GM10847 (cell line): ENCODE data around the gene IL1R2.

Experiments
- POLR2A ChIP-seq: IDR thresholded peaks from 2 replicates; pipeline ENCODE4 v1.6.1; 2011; ENCODE audit not compliant: insufficient read length; ENCODE audit errors: extremely low read depth

Gene IL1R2

DNA sequence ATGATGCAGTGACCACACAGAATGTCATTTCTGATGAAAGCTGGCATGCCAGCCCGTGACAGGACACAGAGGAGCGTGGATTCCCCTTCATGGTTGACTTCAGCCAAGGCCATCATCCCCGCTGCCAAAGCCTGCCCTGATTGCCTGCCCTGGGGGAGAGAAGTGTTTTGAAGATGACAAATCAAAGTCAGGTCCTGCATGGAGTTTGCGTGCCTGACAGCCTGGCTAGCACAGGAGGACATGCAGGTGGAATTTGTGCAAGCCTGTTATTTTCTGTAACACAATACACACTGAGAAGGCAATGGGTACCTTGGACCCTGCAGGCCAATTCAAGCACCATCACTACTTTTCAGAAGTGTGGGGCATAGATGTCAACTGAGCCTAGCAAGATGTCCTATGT is 5.4 kb upstream of the IL1R2 start:
- no peak for TF ChIP-seq POLR2A

DNA sequence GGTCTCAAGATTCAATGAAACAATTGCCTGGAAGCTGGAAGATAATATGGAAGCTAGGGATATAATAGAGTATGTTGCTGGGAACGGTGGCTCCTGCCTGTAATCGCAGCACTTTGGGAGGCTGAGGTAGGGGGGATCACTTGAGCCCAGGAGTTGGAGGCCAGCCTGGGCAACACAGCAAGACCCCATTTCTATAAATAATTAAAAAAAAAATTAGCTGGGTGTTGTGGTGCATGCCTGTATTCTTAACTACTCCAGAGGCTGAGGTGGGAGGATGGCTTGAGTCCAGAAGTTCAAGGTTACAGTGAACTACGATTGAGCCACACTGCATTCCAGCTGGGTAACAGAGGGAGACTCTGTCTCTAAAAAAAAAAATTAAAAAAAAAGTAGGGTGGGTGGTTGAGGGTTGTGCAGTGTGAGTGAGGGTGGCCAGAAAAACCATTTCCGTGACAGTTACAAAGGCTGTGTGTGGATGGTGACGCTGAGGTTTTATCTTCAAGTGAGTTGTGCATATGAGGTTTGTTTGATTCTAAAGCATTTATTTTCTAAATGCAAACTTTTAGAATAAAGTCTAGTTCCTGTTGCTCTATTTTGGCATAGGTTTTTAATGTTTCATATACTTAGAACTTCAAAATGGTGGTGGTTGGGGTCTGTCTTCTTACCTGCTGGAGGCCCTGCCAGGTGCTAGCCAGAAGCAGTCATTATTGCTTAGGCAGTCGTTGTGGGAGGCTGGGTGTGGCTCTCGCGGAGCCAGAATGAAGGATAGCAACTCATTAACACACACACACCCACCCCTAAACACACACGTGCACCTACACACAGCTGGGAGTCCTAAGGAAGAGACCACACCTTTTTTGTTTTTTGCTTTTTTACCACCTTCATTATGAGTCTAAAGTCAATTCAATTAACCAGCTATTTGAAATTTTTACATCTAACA is 4.7 kb upstream of the IL1R2 start:
- no peak for TF ChIP-seq POLR2A

DNA sequence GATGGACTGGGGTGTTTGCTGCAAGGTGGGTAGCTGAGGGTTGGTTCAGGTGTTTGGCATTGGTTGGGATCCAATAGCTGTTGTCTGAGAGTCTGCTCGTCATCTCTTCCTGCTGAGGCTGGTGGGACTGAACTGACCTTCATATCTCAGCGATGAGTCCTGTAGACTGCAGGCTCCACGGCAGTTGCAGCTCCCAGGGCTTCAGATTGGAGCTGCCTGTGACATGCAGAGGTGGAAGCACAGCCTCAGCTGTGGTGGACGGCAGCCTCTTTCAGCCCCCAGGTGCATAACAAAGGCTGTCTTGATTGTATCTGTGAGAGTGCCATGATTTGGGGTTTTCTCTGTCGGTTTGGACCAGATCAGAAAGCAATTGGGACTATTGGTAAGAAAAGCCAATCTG is 3.9 kb upstream of the IL1R2 start:
- TF ChIP-seq POLR2A: no peak

DNA sequence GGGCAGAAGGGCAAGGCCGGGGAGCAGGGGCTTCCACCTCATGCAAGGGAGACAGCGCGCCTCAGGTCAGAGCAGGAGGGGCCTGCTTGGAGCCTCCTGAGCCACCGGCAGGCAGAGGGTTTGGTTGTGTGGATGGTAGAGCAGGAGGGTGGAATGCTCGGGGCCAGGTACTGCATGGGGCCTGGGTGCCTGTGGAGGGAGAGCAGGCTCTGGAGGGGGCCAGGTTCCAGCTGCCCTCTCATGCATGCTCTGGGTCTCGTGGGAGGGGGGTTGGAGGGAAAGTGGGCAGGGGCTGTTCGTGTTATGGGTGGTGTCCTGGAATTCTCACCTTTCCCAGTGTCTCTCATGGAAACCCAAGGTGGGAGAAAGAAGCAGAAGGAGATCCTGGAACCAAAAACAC is 3.2 kb upstream of the IL1R2 start:
- TF ChIP-seq POLR2A: no peak

DNA sequence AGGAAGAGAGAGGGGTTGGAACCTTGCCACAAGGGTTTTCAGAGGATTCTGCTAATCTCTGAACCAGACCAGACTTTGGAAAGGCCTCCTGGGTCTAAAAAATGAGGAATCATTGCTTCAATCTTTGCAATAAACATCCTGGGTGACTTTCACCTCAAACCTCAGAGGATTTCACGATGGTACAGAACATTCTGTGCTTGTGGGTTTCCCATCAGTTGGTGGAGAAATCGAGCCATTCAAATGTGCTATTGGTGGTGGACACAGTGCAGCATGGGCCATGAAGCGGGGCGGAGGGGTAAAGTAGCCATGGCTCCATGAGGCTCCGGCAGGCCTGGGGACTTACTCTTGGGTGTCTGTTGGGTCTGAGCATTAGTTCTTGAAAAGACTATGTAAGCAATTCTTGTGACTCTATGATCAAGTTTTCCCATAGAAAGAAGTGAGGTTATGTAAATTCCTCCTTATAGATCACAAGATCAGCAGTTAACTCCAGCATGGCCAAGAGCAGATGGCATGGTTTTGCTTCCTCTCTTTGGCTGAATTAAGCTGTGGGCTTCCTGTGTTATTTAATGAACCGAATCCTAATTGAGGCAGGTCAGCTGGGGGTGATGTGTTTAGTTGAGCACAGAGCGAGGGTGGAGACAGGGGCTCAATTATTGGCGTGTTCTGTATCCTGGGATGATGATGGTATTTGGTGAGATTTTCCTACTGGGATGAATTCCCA is 1.9 kb upstream of the IL1R2 start:
- no peak for TF ChIP-seq POLR2A

DNA sequence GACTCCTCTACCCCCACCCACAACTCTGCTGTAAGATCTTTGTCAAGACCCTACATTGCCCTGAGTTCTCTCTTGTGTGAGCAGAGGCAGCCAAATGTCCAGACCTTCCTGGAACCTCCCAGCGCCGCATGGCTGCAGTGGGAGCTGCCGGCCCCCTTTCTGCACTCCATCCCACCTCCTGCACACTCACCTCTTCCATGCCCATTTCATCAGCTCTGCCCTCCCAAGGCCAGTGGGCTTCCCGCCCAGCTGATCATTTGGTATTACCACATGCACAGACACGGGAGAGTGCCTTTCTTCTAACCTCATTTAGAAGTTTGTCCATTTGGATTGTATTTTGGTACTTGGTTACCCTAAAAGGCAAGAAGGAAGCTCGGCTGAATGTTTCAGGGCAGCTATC is 2.0 kb downstream of the IL1R2 start:
- TF ChIP-seq POLR2A: no peak

DNA sequence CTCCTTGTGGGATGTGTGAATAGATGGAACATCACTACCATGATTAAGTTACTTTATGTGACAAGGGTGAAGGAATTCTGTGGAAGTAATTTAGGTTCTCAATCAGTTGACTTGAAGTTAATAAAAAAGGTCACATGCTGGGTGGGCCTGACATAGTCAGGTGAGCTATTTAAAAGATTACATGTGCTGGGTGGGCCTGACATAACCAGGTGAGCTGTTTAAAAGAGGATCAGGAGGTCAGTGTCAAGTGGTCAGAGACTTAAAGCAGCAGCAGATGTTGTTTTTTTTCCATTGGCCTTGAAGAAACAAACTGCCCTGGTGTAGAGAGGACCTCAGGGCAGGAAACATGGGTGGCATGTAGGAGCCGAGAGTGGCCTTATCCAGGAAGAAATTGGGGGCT is 3.3 kb downstream of the IL1R2 start:
- TF ChIP-seq POLR2A: no peak

DNA sequence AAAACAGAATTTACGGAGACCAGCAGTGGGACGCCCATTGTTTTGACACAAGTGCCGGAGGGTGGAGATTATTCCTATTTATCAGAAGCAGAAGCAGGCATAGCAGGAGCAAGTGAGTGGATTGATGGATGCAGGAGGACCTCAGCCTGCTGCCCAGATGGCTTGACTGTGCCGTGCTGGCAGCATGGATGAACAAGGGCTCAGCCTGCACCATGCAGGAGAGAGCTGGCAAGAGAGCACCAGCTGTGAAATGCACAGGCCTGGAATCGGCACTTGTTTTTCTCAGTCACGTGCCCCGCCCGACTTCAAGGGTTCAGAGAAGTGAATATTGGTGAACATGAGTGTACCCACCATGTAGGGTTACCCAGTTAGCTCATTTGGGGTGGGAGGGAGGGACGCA is 4.0 kb downstream of the IL1R2 start:
- TF ChIP-seq POLR2A: no peak

DNA sequence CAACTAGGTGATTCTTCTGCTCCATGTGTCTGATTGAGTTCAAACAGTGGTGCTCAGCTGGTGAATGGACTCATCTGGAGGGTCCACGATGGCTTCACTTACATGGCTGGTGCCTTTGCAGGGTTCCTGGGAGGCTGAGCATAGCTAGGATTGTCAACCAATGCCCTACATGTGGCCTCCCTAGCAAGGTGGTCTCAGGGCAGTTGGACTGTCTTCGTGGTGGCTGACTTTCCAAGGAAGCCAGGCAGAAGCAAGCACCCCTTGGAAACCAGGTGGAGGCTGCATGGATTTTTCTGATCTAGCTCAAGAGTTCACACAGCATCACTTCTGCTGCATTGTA is 6.8 kb downstream of the IL1R2 start:
- TF ChIP-seq POLR2A: no peak

DNA sequence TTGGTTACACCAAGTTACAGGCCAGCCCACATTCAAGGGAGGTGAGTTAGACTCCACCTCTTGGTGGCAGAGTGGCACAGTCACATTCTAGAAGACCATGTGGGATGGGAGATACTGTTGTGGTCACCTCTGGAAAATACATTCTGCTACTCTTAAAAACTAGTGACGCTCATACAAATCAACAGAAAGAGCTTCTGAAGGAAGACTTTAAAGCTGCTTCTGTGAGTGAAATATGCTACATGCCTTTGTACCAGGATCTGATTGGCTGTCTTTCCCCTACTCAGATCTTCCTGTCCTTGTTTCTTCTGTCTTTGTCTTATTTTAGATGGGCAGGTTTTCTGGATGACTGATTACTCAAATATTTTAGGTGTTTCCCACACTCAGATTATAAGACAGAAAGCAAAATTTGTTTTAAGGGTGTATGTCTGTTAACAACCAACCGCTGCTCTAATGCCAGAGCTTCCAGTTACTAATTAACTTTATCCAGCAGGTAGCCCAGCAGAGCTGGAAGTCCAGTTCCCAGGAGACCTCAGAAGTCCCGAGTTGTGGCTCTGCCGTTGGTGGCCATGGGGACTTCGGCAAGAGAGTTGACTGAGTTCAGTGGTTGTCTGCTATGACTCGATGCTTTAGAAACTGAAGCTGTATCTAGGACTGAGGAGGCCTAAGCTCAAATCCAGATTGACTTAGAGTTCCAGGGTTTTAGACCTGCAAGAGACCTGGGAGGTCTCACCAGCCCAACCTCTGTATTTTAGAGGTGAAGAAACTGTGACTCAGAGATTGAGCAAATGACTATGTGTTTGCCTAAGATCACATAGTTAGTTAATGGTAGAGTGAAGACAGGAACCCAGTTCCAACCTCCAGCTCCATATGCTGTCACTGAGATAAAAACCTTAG is 7.4 kb downstream of the IL1R2 start:
- no peak for TF ChIP-seq POLR2A

DNA sequence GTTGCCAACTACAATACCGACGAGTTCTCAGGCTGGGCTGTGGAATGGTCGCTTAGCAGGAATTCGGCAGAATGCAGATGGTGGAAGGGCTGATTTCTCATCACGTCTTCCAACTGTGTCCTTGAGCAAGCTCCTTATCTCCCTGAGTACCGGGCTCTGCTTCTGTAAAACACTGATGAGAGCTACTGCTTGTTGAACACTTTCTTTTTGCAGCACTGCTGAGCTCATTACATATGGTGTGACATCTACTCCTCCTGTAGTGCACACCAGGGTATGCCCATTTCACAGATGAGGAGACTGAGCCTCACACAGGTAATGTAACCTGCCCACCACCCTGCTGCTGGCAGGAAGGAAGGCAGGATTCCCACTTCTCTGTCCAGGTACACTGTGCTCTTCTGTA is 8.3 kb downstream of the IL1R2 start:
- TF ChIP-seq POLR2A: no peak

DNA sequence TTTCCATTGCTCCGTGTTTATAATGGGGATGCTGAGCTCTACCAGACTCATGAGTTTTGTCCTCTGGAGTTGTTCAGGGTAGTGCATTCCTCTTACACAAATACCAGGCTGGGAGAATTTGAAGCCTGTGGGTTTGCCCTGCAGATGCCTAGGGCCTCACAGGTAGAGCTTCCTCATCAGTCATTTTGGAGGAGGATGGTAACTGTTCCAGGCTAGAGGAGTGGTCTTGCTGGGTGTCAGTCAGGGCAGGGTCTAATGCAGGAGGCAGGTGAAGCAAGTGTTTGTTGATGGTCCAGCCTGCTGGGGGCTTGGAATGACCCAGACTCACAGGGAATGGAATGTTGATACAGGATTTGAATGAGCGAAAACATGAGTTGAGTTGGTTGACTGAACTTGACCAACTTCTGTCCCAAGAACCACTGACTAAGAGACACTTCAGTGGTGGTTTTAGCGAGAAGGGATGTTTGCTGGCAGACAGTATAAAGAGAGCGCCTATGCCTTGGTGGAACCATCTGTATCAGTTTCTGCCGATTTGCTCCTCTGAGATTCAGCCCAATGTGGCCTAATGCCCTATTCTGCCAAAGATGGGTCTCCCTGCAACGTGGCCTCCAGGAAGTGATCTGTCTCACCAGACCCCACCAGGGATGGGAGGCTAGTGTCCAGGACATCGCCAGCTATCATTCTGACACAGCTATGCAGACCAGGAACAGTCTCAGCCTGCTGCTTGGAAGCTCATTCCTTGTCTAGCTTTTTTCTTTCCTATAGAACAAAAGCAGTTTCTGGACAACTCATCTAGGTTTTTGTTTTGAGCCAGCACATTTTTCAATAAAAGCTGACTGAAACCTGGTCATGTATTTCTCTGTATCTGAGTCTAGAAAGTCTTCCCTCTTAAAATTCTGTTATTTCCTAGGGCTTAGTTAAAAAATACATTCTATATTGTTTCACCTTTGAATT is 9.3 kb downstream of the IL1R2 start:
- TF ChIP-seq POLR2A: no peak

DNA sequence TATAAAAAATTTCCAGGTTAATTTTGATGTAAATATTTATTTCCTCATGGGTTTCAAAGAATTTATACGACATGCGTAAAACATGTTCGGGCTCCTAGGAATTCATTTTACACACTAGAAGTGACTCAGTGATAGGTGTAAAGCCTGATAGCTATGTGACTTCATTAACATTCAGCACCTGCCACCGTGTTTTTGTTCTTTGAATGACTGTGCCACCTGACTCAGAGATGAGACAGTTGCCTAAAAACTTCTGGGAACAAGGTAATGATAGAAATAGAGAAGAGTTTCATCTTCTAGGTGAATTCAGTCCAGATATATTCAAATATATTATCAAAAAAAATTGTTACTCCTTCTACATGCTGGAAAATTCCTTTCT is 10.0 kb downstream of the IL1R2 start:
- TF ChIP-seq POLR2A: no peak

DNA sequence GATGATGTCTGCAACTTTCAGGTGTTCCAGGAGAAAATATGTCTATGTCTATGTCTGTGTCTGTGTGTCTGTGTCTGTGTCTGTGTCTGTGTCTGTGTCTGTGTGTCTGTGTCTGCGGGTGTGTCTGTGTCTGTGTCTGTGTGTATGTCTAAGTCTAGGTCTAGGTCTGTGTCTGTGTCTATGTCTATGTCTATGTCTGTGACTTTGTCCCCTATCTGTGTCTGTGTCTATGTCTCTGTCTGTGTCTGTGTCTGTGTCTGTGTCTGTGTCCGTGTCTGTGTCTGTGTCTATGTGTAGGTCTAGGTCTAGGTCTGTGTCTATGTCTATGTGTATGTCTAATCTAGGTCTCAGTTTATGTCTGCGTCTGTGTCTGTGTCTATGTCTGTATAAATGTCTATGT is 10.5 kb downstream of the IL1R2 start:
- TF ChIP-seq POLR2A: no peak
